ENCODE data around the gene ACMSD.

The ACMSD gene

GRCh38 chr2:134949981-134950708 is 111.7 kb downstream of the ACMSD start:
- DNase-seq (ENCODE audit: low read depth in 2 of 2), result no peak

- no peak for DNase-seq (ENCODE audit: low read depth in 2 of 2)
Measured at GRCh38 chr2:134950886-134951285, 112.5 kb downstream of the ACMSD start.
